22Rv1 (cell line): Measurements from ENCODE around the gene ANXA9.

Source experiments
- H3K27ac ChIP-seq: fragments of 450-650 bp; 2 replicates; pipeline ENCODE4 v1.5.1; 2017
- ZFX ChIP-seq: fragments of 450-650 bp; IDR thresholded peaks from 2 replicates; pipeline ENCODE4 v1.6.1; 2017; ENCODE audit warnings: antibody characterized with exemption, borderline replicate concordance
- TF ChIP-seq, protein P1 (sequence below): fragments of 450-650 bp; IDR thresholded peaks from 2 replicates; pipeline ENCODE4 v1.5.1; 2017; ENCODE audit warnings: mild to moderate bottlenecking

The ANXA9 gene

GRCh38 chr1:150992626-150993025 lies 10.5 kb downstream of the ANXA9 start:
- TF ChIP-seq, protein P1, sequence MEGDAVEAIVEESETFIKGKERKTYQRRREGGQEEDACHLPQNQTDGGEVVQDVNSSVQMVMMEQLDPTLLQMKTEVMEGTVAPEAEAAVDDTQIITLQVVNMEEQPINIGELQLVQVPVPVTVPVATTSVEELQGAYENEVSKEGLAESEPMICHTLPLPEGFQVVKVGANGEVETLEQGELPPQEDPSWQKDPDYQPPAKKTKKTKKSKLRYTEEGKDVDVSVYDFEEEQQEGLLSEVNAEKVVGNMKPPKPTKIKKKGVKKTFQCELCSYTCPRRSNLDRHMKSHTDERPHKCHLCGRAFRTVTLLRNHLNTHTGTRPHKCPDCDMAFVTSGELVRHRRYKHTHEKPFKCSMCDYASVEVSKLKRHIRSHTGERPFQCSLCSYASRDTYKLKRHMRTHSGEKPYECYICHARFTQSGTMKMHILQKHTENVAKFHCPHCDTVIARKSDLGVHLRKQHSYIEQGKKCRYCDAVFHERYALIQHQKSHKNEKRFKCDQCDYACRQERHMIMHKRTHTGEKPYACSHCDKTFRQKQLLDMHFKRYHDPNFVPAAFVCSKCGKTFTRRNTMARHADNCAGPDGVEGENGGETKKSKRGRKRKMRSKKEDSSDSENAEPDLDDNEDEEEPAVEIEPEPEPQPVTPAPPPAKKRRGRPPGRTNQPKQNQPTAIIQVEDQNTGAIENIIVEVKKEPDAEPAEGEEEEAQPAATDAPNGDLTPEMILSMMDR = no peak
- TF ChIP-seq ZFX = no peak

GRCh38 chr1:150994248-150994647 lies 12.2 kb downstream of the ANXA9 start:
- TF ChIP-seq, protein P1 = no peak
- TF ChIP-seq ZFX = no peak
- H3K27ac ChIP-seq = no peak overlapping the region

More at GRCh38 chr1:150992626-150993025, 10.5 kb downstream of the ANXA9 start:
- H3K27ac ChIP-seq = no peak overlapping the region

DNA sequence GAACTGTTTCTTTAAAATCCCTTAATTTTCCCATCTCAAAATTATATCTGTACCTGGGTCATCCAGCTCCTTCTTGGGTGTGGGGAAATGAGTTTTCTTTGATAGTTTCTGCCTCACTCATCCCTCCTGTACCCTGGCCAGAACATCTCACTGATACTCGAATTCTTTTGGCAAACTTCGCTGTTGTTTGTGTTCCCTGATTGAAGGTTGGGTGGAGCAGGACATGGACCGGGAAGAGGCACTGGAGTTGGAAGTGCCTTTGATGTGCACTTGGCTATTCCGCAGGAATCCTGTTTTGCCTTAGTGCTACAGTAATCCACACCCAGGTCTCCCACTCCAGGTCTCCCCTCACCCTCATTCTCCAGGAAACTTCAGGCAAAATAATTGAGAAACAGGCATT lies 13.4 kb downstream of the ANXA9 start:
- no peak overlapping the region for H3K27ac ChIP-seq
- TF ChIP-seq, protein P1 = no peak
- no peak for TF ChIP-seq ZFX

- no peak for TF ChIP-seq ZFX
- TF ChIP-seq, protein P1 = peak; percentile 93
- no peak overlapping the region for H3K27ac ChIP-seq
Measured at GRCh38 chr1:150995896-150996295, 13.8 kb downstream of the ANXA9 start.

DNA sequence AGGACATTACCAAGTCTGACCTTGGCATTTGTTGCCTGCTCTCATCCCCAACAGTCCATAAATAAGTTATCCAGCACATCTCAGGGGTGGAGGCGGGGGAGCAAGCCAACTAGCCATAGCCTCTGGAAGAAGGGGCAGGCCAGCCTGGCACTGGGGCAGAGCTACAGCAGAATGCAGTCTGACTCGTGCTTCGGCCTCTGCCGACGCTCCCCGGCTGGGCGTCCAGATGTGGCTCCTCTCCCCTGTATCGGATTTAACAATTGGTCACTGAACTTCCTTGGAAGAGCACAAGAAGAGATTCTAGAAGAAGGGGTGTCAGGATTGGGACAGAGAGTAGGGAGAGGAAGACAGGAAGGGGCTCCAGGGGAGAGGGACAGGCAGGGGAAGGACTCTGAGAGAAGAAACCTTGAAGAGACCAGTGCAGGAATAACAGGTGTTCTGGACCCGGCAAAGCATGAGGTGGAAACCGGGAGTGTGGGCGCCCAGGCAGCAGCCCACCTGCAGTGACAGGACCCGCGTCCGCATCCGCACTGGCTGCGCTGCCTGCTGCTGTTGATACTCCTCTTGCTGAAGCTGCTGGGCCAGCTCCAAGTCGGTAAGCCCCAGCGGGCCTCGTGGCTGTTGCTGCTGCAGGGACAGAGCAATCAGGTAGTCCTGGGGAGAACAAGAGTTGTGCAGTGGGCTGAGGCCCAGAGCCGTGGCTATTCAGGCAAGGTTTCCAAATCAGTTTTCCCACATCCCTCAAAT lies 15.2 kb downstream of the ANXA9 start:
- no peak overlapping the region for H3K27ac ChIP-seq
- TF ChIP-seq, protein P1 = no peak
- TF ChIP-seq ZFX = no peak

DNA sequence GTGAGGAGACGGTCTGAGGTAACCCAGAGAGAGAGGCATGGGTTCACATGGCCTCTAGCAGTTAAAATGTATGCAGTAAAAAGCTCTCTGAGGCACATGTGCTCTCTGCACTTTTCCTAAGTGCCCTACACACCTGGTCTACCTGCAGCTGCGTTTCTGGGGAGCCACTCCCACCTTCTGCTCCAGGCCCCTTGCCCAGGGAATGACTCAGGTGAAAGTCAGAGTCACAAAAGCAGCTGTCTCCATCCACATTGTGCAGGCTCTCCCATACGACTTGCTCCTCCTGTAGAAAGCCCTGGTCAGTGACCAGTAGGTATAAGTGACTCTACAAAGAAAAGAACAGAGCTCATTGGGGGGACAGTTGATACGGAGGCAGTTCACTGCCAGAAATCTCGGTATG lies 15.9 kb downstream of the ANXA9 start:
- no peak overlapping the region for H3K27ac ChIP-seq

DNA sequence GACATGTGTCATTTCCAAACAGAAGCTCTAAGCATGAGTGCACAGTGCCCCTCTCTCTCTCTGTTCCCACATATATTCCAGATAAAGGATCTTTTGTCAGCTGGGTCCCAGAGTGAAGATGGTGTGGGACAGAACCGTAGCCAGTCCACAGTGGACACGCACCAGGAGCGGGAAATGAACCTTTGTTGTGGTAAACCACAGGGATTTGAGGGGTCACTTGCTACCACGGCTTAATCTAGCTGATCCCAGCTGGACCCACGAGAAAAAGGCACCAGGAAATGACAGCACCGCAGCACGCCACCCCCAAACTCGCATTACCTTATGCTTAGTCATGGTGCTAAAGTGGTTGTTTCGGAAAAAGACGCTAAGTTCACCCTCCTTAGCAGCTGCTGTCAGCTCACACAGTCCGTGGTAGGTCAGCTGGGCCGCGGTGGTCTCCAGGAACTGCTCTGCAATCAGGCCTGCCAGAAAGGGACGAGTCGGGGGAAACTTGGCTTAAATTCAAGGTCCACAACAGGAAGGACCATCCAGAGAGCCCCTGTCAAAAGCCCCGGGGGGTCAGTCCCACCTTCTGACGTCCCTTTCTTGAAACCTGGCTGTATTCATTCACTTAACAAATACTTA lies 17.1 kb downstream of the ANXA9 start:
- no peak overlapping the region for H3K27ac ChIP-seq
- TF ChIP-seq, protein P1 = no peak
- TF ChIP-seq ZFX = no peak

More for the DNA sequence above, 15.9 kb downstream of the ANXA9 start:
- TF ChIP-seq ZFX = no peak
- TF ChIP-seq, protein P1 = no peak
